SU-DHL-6 (cell line): ENCODE data around the gene COL27A1.

Experiments
- EZH2phosphoT487 ChIP-seq: fragments of 200-600 bp; sonication (generic), shearing (Covaris generic); conservative IDR thresholded peaks from 2 replicates; pipeline ENCODE4 v1.6.1; 2018; ENCODE audit warnings: mild to moderate bottlenecking, antibody characterized with exemption, low read length, moderate library complexity, mixed read lengths
- TF ChIP-seq, protein P1 (sequence below): fragments of 200-600 bp; sonication (generic); IDR thresholded peaks from one replicate; pipeline ENCODE4 v1.5.1; 2017; ENCODE audit warnings: antibody characterized with exemption, mild to moderate bottlenecking, low read length, moderate library complexity; ENCODE audit not compliant: insufficient read depth, poor library complexity, severe bottlenecking

DNA sequence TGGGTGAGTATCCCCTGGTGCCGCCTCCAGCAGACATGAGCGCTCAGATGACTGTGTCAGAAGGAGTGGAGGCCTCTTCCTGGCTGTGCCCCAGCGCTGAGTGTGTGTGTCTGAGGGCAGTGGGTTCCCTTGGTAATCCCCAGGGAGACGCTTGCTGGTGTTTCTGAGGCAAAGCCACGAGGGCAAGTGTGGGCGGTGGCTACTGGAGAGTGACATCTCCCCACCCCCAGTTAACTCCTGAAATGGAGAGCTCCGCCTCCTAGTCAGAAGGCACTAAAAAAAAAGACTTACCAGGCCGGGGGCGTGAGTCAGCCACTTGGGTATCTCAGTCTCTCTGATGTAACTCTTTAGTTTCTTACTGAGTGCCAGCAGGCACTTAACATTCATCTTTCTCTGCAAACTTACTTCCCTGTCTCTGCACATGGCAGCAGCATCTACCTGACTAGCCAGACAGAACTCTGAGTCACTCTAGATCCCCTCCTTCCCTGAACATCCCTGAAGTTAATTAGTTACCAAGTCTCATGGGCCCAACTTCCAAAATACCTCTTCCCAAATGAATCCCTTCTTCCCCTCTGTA lies 193.7 kb downstream of the COL27A1 start:
- TF ChIP-seq, protein P1, sequence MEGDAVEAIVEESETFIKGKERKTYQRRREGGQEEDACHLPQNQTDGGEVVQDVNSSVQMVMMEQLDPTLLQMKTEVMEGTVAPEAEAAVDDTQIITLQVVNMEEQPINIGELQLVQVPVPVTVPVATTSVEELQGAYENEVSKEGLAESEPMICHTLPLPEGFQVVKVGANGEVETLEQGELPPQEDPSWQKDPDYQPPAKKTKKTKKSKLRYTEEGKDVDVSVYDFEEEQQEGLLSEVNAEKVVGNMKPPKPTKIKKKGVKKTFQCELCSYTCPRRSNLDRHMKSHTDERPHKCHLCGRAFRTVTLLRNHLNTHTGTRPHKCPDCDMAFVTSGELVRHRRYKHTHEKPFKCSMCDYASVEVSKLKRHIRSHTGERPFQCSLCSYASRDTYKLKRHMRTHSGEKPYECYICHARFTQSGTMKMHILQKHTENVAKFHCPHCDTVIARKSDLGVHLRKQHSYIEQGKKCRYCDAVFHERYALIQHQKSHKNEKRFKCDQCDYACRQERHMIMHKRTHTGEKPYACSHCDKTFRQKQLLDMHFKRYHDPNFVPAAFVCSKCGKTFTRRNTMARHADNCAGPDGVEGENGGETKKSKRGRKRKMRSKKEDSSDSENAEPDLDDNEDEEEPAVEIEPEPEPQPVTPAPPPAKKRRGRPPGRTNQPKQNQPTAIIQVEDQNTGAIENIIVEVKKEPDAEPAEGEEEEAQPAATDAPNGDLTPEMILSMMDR = no peak
- TF ChIP-seq EZH2phosphoT487 = no peak
